Tibial artery (tissue), 4 donors: ENCODE measurements around the gene TIMM23.
"Not testable (repeated sequence)": the region's sequence is repeated elsewhere in the genome, so short reads cannot be mapped to it uniquely, and the experiment has no call there.

Source experiments
- DNase-seq, 2 donors: peaks; one replicate each; pipeline ENCODE4 v3.0.0-alpha.2; 2019
- H3K27ac ChIP-seq, 2 donors: fragments of 200-600 bp; sonication (generic) in 1 of 2; 1 replicate in 1 of 2; 2 replicates in 1 of 2; pipeline ENCODE4 v1.5.1; 2018 to 2019; ENCODE audit warnings: mild to moderate bottlenecking in 1 of 2
- H3K27me3 ChIP-seq, 2 donors: fragments of 200-600 bp; sonication (generic) in 1 of 2; one replicate each; pipeline versions ENCODE4 v1.5.1 to v1.6.0; 2016 to 2019
- H3K36me3 ChIP-seq, 3 donors: fragments of 200-600 bp; sonication (generic) in 2 of 3; one replicate each; pipeline ENCODE4 v1.5.1; 2016 to 2019; ENCODE audit warnings: mild to moderate bottlenecking in 2 of 3
- H3K4me1 ChIP-seq, 4 donors: fragments of 200-600 bp; sonication (generic) in 2 of 4; 1 replicate in 3 of 4; 2 replicates in 1 of 4; pipeline ENCODE4 v1.5.1; 2016 to 2019
- H3K4me3 ChIP-seq, 2 donors: fragments of 200-600 bp; sonication (generic) in 1 of 2; 1 replicate in 1 of 2; 2 replicates in 1 of 2; pipeline ENCODE4 v1.5.1; 2018 to 2019; ENCODE audit warnings: mild to moderate bottlenecking in 2 of 2
- H3K9me3 ChIP-seq, 3 donors: fragments of 200-600 bp; sonication (generic) in 1 of 3; one replicate each; pipeline ENCODE4 v1.5.1; 2016 to 2019
- CTCF ChIP-seq, 2 experiments: fragments of 200-600 bp in 1 of 2; fragments of 450-650 bp in 1 of 2; IDR thresholded peaks; one replicate each; pipeline ENCODE4 v1.5.1; 2017 to 2019; ENCODE audit warnings: antibody characterized with exemption in 2 of 2, mild to moderate bottlenecking in 1 of 2, moderate library complexity in 1 of 2
- intact Hi-C: fragments of 100-400 bp; cut with DNase I; formaldehyde crosslinking; loops from one replicate; pipeline ENCODE4 v1.15.0; 2023; ENCODE audit warnings: low total_unique reads

Gene TIMM23

GRCh38 chr10:46042527-46042926 is 70.2 kb downstream of the TIMM23 start:
- no peaks in the 10 kb centered on the region for H3K4me1 ChIP-seq
- intact Hi-C loops, result no loop called here
- no peak overlapping the region for H3K4me3 ChIP-seq

GRCh38 chr10:46046261-46046660 is 74.0 kb downstream of the TIMM23 start, which contains the start of gene MSMB:
Gene MSMB, minus strand, starts transcription at chr10:46046269. Its CDS starts 32 bp downstream, at chr10:46046237.
- intact Hi-C loops, result no loop called here
- Histone ChIP-seq H3K27ac (no peak within 1 kb of the TSS), H3K9me3 (no peaks in the 10 kb centered on the region), H3K4me3 (no peak within 1 kb of the TSS), H3K27me3 (no peaks in the 10 kb centered on the region), H3K4me1 (no peaks in the 10 kb centered on the region), H3K36me3 (no peaks in the 10 kb centered on the region)
- no peak for DNase-seq
- no peak for TF ChIP-seq CTCF (IDR thresholded peaks at IDR 0.05)

More at GRCh38 chr10:46042527-46042926, 70.2 kb downstream of the TIMM23 start:
- H3K27ac ChIP-seq, result no peak overlapping the region
- no peak for TF ChIP-seq CTCF (IDR thresholded peaks at IDR 0.05)
- no peak for DNase-seq
- H3K36me3 ChIP-seq, result no peaks in the 10 kb centered on the region
- no peaks in the 10 kb centered on the region for H3K9me3 ChIP-seq
- no peaks in the 10 kb centered on the region for H3K27me3 ChIP-seq

- Histone ChIP-seq H3K27ac (no peak overlapping the region), H3K4me3 (no peak overlapping the region), H3K36me3 (no peaks in the 10 kb centered on the region), H3K27me3 (no peaks in the 10 kb centered on the region), H3K9me3 (no peaks in the 10 kb centered on the region), H3K4me1 (no peaks in the 10 kb centered on the region)
- intact Hi-C loops, result no loop called here
- no peak for DNase-seq
- no peak for TF ChIP-seq CTCF (IDR thresholded peaks at IDR 0.05)
Observed at GRCh38 chr10:46048152-46048551, 75.9 kb downstream of the TIMM23 start.

- H3K4me3 ChIP-seq, intact Hi-C loops, H3K4me1 ChIP-seq, H3K27ac ChIP-seq, H3K36me3 ChIP-seq, DNase-seq, H3K9me3 ChIP-seq, H3K27me3 ChIP-seq: not testable (repeated sequence)
Observed at GRCh38 chr10:46049497-46049831, 77.2 kb downstream of the TIMM23 start.

- no peaks in the 10 kb centered on the region for H3K9me3 ChIP-seq
- H3K4me3 ChIP-seq, result no peak overlapping the region
- H3K27ac ChIP-seq, result no peak overlapping the region
- no peaks in the 10 kb centered on the region for H3K36me3 ChIP-seq
- no peak for DNase-seq
- intact Hi-C loops, result no loop called here
- peaks cover 0 to 3% of the 10 kb centered on the region in 2 donors for H3K27me3 ChIP-seq
- TF ChIP-seq CTCF (IDR thresholded peaks at IDR 0.05), result no peak
- no peaks in the 10 kb centered on the region for H3K4me1 ChIP-seq
Observed at GRCh38 chr10:46050941-46051623, 78.8 kb downstream of the TIMM23 start.

- Histone ChIP-seq H3K27ac (no peak overlapping the region), H3K27me3 (peaks cover 0 to 3% of the 10 kb centered on the region in 2 donors), H3K9me3 (no peaks in the 10 kb centered on the region), H3K4me3 (no peak overlapping the region), H3K4me1 (no peaks in the 10 kb centered on the region), H3K36me3 (no peaks in the 10 kb centered on the region)
- no peak for DNase-seq
- intact Hi-C loops, result no loop called here
- no peak for TF ChIP-seq CTCF (IDR thresholded peaks at IDR 0.05)
Observed at GRCh38 chr10:46052057-46052790, 79.9 kb downstream of the TIMM23 start.
